Tibial nerve (tissue), 3 donors: ENCODE data around the gene ATP1B2.

ENCODE experiments used
- CTCF ChIP-seq, 5 experiments: fragments of 200-600 bp in 3 of 5; fragments of 450-650 bp in 2 of 5; sonication (generic) in 3 of 5; IDR thresholded peaks; one replicate each; pipeline ENCODE4 v1.5.1; 2016 to 2019; ENCODE audit warnings: antibody characterized with exemption in 5 of 5, mild to moderate bottlenecking in 3 of 5, moderate library complexity in 2 of 5
- POLR2A ChIP-seq, 2 donors: fragments of 450-650 bp; IDR thresholded peaks; one replicate each; pipeline ENCODE4 v1.6.1; 2017; ENCODE audit warnings: antibody characterized with exemption in 2 of 2, mild to moderate bottlenecking in 2 of 2, moderate library complexity in 2 of 2

DNA sequence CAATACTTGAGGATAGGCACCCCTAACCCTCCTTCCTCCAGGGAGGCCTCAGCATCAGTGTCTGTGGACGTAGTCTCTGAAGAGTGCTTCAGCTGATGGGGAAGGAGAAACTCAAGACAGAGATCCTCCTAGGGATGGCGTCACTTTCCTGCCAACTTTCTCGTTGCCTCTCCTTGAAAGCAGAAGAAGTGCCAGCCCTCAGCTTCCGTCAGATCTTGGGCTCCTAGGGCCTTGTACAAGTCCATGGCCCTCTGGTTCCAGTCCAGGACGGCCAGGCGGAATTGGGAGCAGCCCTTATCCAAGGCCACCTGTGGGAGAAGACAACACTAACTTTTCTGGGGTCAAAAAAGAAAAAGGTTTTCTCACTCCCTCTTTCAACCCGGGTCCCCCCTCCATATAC, 24.4 kb upstream of the ATP1B2 start:
- TF ChIP-seq CTCF (IDR thresholded peaks at IDR 0.05) (no peak), POLR2A (IDR thresholded peaks at IDR 0.05) (no peak)
